MCF 10A (cell line): ENCODE measurements around the gene LTBP4. TPM values are rescaled to one million over a fixed set of nuclear protein-coding genes. Genes with fewer than 3 reads are reported as not detected.

Experiments
- BruUV-seq: library from RNA; stranded (reverse); fragments of 400-500 nt; replicated peaks from 2 replicates; lab custom pipeline; 2021; lab: Mats Ljungman, UMichigan
- CTCF ChIA-PET: fragments of 300-600 bp; sonication (Branson Sonifier 250); formaldehyde crosslinking; extraction: SDS; loops from one replicate; lab custom pipeline; 2021; ENCODE audit warnings: antibody characterized with exemption, inconsistent platforms; lab: Yijun Ruan, JAX
- POLR2A ChIA-PET: fragments of 300-600, 350-650 bp; sonication (Branson Sonifier 250); formaldehyde crosslinking; extraction: SDS; loops from one replicate; lab custom pipeline; 2020; ENCODE audit warnings: antibody characterized with exemption, inconsistent platforms; lab: Yijun Ruan, JAX
- DNase-seq: peaks from one replicate; pipeline ENCODE4 v3.0.0-alpha.2; 2018; ENCODE audit not compliant: unreplicated experiment
- H3K27ac Mint-ChIP-seq: one replicate; pipeline ENCODE4 v1.8.0; 2022; ENCODE audit warnings: mild to moderate bottlenecking, low read depth, mixed read lengths; ENCODE audit not compliant: unreplicated experiment
- H3K27me3 Mint-ChIP-seq: one replicate; pipeline ENCODE4 v1.8.0; 2022; ENCODE audit warnings: mixed read lengths; ENCODE audit not compliant: insufficient read depth, unreplicated experiment
- H3K36me3 Mint-ChIP-seq: one replicate; pipeline ENCODE4 v1.8.0; 2022; ENCODE audit warnings: mild to moderate bottlenecking, moderate library complexity, mixed read lengths; ENCODE audit not compliant: insufficient read depth, unreplicated experiment
- H3K4me1 Mint-ChIP-seq: one replicate; pipeline ENCODE4 v1.8.0; 2022; ENCODE audit warnings: mixed read lengths; ENCODE audit not compliant: insufficient read depth, unreplicated experiment
- H3K4me3 Mint-ChIP-seq: one replicate; pipeline ENCODE4 v1.8.0; 2022; ENCODE audit warnings: mild to moderate bottlenecking, moderate library complexity, mixed read lengths; ENCODE audit not compliant: unreplicated experiment
- H3K9me3 Mint-ChIP-seq: one replicate; pipeline ENCODE4 v1.8.0; 2022; ENCODE audit warnings: mixed read lengths; ENCODE audit not compliant: unreplicated experiment
- CTCF ChIP-seq: fragments of 200-600 bp; IDR thresholded peaks from one replicate; pipeline ENCODE4 v1.8.0; 2022; ENCODE audit warnings: antibody characterized with exemption, mild to moderate bottlenecking; ENCODE audit not compliant: unreplicated experiment
- intact Hi-C: fragments of 100-400 bp; cut with micrococcal nuclease; formaldehyde crosslinking; loops from 2 replicates; pipeline ENCODE4 v1.14.1; 2022
- total RNA-seq: library from RNA; stranded (reverse); gene quantifications from 2 replicates; pipeline ENCODE4 v1.2.3, GENCODE V29; 2022

The LTBP4 gene
- total RNA-seq, 1 experiment from 2014 or later = 76.4 TPM

GRCh38 chr19:40553885-40554857 lies 47.0 kb upstream of the LTBP4 start:
- intact Hi-C loops = no loop called here
- BruUV-seq = no TSS peak
- DNase-seq = no peak
- H3K4me3 Mint-ChIP-seq = no peak overlapping the region
- no peaks in the 10 kb centered on the region for H3K9me3 Mint-ChIP-seq
- no peaks in the 10 kb centered on the region for H3K36me3 Mint-ChIP-seq
- CTCF ChIA-PET = interaction anchor here (1.2 kb wide), 1 partner anchor 47 kb away, joined by 3 read pairs; the partner anchor contains the start of gene LTBP4
- peaks cover 6% of the 10 kb centered on the region for H3K4me1 Mint-ChIP-seq
- no peak for TF ChIP-seq CTCF
- peaks cover 42% of the 10 kb centered on the region for H3K27me3 Mint-ChIP-seq
- no peak overlapping the region for H3K27ac Mint-ChIP-seq
- POLR2A ChIA-PET = no interaction called here

GRCh38 chr19:40555978-40556689 lies 45.0 kb upstream of the LTBP4 start:
- ChIA-PET CTCF (interaction anchor here (0.6 to 2.2 kb wide), 5 partner anchors 15 to 543 kb away, joined by 3 to 8 read pairs (median 4); no protein-coding TSS in a partner anchor), POLR2A (interaction anchor here (1.5 kb wide), 1 partner anchor 14 kb away, joined by 6 read pairs; no protein-coding TSS in a partner anchor)
- BruUV-seq = no TSS peak
- H3K9me3 Mint-ChIP-seq = no peaks in the 10 kb centered on the region
- DNase-seq = no peak
- no peak overlapping the region for H3K27ac Mint-ChIP-seq
- H3K4me3 Mint-ChIP-seq = no peak overlapping the region
- intact Hi-C loops = no loop called here
- peaks cover 44% of the 10 kb centered on the region for H3K27me3 Mint-ChIP-seq
- no peaks in the 10 kb centered on the region for H3K4me1 Mint-ChIP-seq
- H3K36me3 Mint-ChIP-seq = no peaks in the 10 kb centered on the region
- TF ChIP-seq CTCF = no peak

- intact Hi-C loops = no loop called here
- ChIA-PET CTCF (interaction anchor here (0.6 to 2.2 kb wide), 5 partner anchors 14 to 77 kb away, joined by 3 to 8 read pairs (median 4); no protein-coding TSS in a partner anchor), POLR2A (interaction anchor here (1.5 kb wide), 1 partner anchor 14 kb away, joined by 6 read pairs; no protein-coding TSS in a partner anchor)
- Mint-ChIP-seq H3K4me1 (no peaks in the 10 kb centered on the region), H3K27me3 (peaks cover 44% of the 10 kb centered on the region), H3K27ac (no peak overlapping the region), H3K36me3 (no peaks in the 10 kb centered on the region), H3K9me3 (no peaks in the 10 kb centered on the region), H3K4me3 (no peak overlapping the region)
- no peak for TF ChIP-seq CTCF
- no TSS peak for BruUV-seq
- DNase-seq = no peak
These were observed 44.1 kb upstream of the LTBP4 start for GRCh38 chr19:40556953-40557530.
